IMR-90 (cell line): Measurements from ENCODE around the gene STAP2. TPM values are rescaled to one million over a fixed set of nuclear protein-coding genes. Genes with fewer than 3 reads are reported as not detected.
A peak's percentile ranks its signal among the peaks of the same experiment; 100 is the strongest.

Experiments used
- ATAC-seq: fragments of 200-7000 bp; cut with Tn5 transposase; 2 replicates; pipeline ENCODE4 v1.9.1; 2020; ENCODE audit warnings: low read depth, mild to moderate bottlenecking, moderate library complexity
- BruUV-seq: library from RNA; stranded (reverse); fragments of 400-500 nt; replicated peaks from 2 replicates; lab custom pipeline; 2021; lab: Mats Ljungman, UMichigan
- CTCF ChIA-PET: fragments of 300-600 bp; formaldehyde crosslinking; extraction: SDS; loops from one replicate; lab custom pipeline; 2021; ENCODE audit warnings: antibody characterized with exemption; lab: Yijun Ruan, JAX
- POLR2A ChIA-PET: fragments of 300-600 bp; sonication (Branson Sonifier 250); formaldehyde crosslinking; loops from one replicate; lab custom pipeline; 2022; ENCODE audit warnings: antibody characterized with exemption; ENCODE audit not compliant: unreplicated experiment; lab: Charles Lee
- DNase-seq: peaks from one replicate; pipeline ENCODE4 v3.0.0; 2013
- H2AFZ ChIP-seq: replicated peaks from 2 replicates; pipeline ENCODE3; 2013; ENCODE audit warnings: low read length, mild to moderate bottlenecking; ENCODE audit not compliant: poor library complexity
- H2AK5ac ChIP-seq: 2 replicates; pipeline ENCODE4 v1.6.1; 2013; ENCODE audit warnings: low read depth, low read length, inconsistent platforms
- H2AK9ac ChIP-seq: replicated peaks from 2 replicates; pipeline ENCODE3; 2013; ENCODE audit warnings: mild to moderate bottlenecking, low read depth, low read length, moderate library complexity; ENCODE audit not compliant: poor library complexity
- H2BK120ac ChIP-seq: 2 replicates; pipeline ENCODE4 v1.6.1; 2013; ENCODE audit warnings: low read depth, low read length, inconsistent platforms
- H2BK15ac ChIP-seq: 3 replicates; pipeline ENCODE4 v1.6.1; 2013; ENCODE audit warnings: low read depth, low read length, inconsistent platforms
- H2BK20ac ChIP-seq: 2 replicates; pipeline ENCODE4 v1.6.1; 2013; ENCODE audit warnings: low read depth, mild to moderate bottlenecking, inconsistent platforms, low read length, moderate library complexity
- H2BK5ac ChIP-seq: 2 replicates; pipeline ENCODE4 v1.6.1; 2013; ENCODE audit warnings: mild to moderate bottlenecking, low read depth, low read length, inconsistent platforms; ENCODE audit not compliant: poor library complexity, severe bottlenecking
- H3K14ac ChIP-seq: replicated peaks from 2 replicates; pipeline ENCODE4 v1.6.1; 2013; ENCODE audit warnings: low read depth, low read length, inconsistent platforms
- H3K18ac ChIP-seq: 2 replicates; pipeline ENCODE4 v1.6.1; 2013; ENCODE audit warnings: low read depth, low read length, control low read depth
- H3K23ac ChIP-seq: 2 replicates; pipeline ENCODE4 v1.6.1; 2013; ENCODE audit warnings: low read depth, low read length, inconsistent platforms
- H3K27ac ChIP-seq: 2 replicates; pipeline ENCODE4 v1.5.1; 2013; ENCODE audit warnings: mild to moderate bottlenecking, control low read depth, low read length; ENCODE audit not compliant: insufficient read depth
- H3K27me3 ChIP-seq: 2 replicates; pipeline ENCODE4 v1.6.1; 2013; ENCODE audit warnings: low read length; ENCODE audit not compliant: control insufficient read depth, insufficient read depth
- H3K36me3 ChIP-seq: 2 replicates; pipeline ENCODE4 v1.6.1; 2013; ENCODE audit warnings: low read length, mixed read lengths; ENCODE audit not compliant: control insufficient read depth, insufficient read depth
- H3K4ac ChIP-seq: 2 replicates; pipeline ENCODE4 v1.6.1; 2013; ENCODE audit warnings: low read depth, low read length, inconsistent platforms
- H3K4me1 ChIP-seq: 2 replicates; pipeline ENCODE4 v1.6.1; 2013; ENCODE audit warnings: low read length, mixed read lengths; ENCODE audit not compliant: control insufficient read depth, insufficient read depth
- H3K4me2 ChIP-seq: 2 replicates; pipeline ENCODE4 v1.6.1; 2013; ENCODE audit warnings: low read depth, mild to moderate bottlenecking, control low read depth, low read length, moderate library complexity
- H3K4me3 ChIP-seq: 2 replicates; pipeline ENCODE4 v1.5.1; 2013; ENCODE audit warnings: low read depth, mild to moderate bottlenecking, control low read depth, low read length, moderate library complexity; ENCODE audit not compliant: insufficient read depth
- H3K56ac ChIP-seq: 2 replicates; pipeline ENCODE4 v1.6.1; 2013; ENCODE audit warnings: low read length, inconsistent platforms; ENCODE audit not compliant: insufficient read depth; ENCODE audit errors: extremely low read depth
- H3K79me1 ChIP-seq, 2 experiments: 2 replicates each; pipeline ENCODE4 v1.6.1; 2013; ENCODE audit warnings: low read length in 2 of 2, inconsistent platforms in 1 of 2, low read depth in 1 of 2
- H3K9ac ChIP-seq: 2 replicates; pipeline ENCODE4 v1.6.1; 2013; ENCODE audit warnings: low read depth, low read length, control low read depth
- H3K9me1 ChIP-seq: 2 replicates; pipeline ENCODE4 v1.6.1; 2013; ENCODE audit warnings: low read length, inconsistent platforms; ENCODE audit not compliant: insufficient read depth
- H3K9me3 ChIP-seq: 2 replicates; pipeline ENCODE4 v1.6.1; 2013; ENCODE audit warnings: low read length; ENCODE audit not compliant: control insufficient read depth, insufficient read depth
- H4K20me1 ChIP-seq: 2 replicates; pipeline ENCODE4 v1.6.1; 2013; ENCODE audit warnings: low read length, inconsistent platforms; ENCODE audit not compliant: insufficient read depth
- H4K5ac ChIP-seq: 2 replicates; pipeline ENCODE4 v1.6.1; 2013; ENCODE audit warnings: mild to moderate bottlenecking, low read depth, low read length, control low read depth
- H4K8ac ChIP-seq, 2 experiments: 2 replicates each; pipeline ENCODE4 v1.6.1; 2013; ENCODE audit warnings: low read depth in 2 of 2, low read length in 2 of 2, control low read depth in 1 of 2, inconsistent platforms in 1 of 2
- H4K91ac ChIP-seq: 2 replicates; pipeline ENCODE4 v1.6.1; 2013; ENCODE audit warnings: low read depth, low read length, inconsistent platforms; ENCODE audit not compliant: insufficient read depth
- BHLHE40 ChIP-seq: fragments of 150-350 bp; IDR thresholded peaks from 2 replicates; pipeline ENCODE4 v1.6.1; 2016; ENCODE audit warnings: mild to moderate bottlenecking, low read depth, low read length
- CHD1 ChIP-seq: IDR thresholded peaks from 2 replicates; pipeline ENCODE4 v1.6.1; 2012; ENCODE audit warnings: low read depth, low read length, improper control_type of control experiment
- MAFK ChIP-seq: IDR thresholded peaks from 2 replicates; pipeline ENCODE4 v1.6.1; 2012; ENCODE audit warnings: low read depth, low read length, improper control_type of control experiment
- MAZ ChIP-seq: IDR thresholded peaks from 2 replicates; pipeline ENCODE4 v1.6.1; 2012; ENCODE audit warnings: low read depth, mild to moderate bottlenecking, low read length, improper control_type of control experiment, moderate library complexity, borderline replicate concordance
- MXI1 ChIP-seq: IDR thresholded peaks from 2 replicates; pipeline ENCODE4 v1.6.1; 2012; ENCODE audit warnings: low read depth, mild to moderate bottlenecking, low read length, moderate library complexity, borderline replicate concordance
- POLR2A ChIP-seq: IDR thresholded peaks from 2 replicates; pipeline ENCODE4 v1.6.1; 2012; ENCODE audit warnings: mild to moderate bottlenecking, low read depth, low read length
- RFX5 ChIP-seq: IDR thresholded peaks from 2 replicates; pipeline ENCODE4 v1.8.0; 2012; ENCODE audit warnings: low read depth, mild to moderate bottlenecking, low read length, moderate library complexity
- SMC3 ChIP-seq: fragments of 150-350 bp; IDR thresholded peaks from 2 replicates; pipeline ENCODE4 v1.6.1; 2016; ENCODE audit warnings: low read depth, mild to moderate bottlenecking, antibody characterized with exemption, low read length, moderate library complexity
- WGBS, 2 experiments: methylation state at CpG; one replicate each; pipeline versions ENCODE4 v1.1.5 to v1.1.7; 2013; ENCODE audit warnings: missing lambda C conversion rate in 2 of 2; ENCODE audit not compliant: insufficient read length in 1 of 2; ENCODE audit errors: extremely low coverage in 2 of 2; 5-methylcytosine and 5-hydroxymethylcytosine counted together
- dilution Hi-C: fragments of 300-500 bp; cut with HindIII; formaldehyde crosslinking; loops from one replicate; pipeline ENCODE4 v1.14.3; 2018; ENCODE audit warnings: low sequenced_read_pairs; ENCODE audit not compliant: unreplicated experiment
- in situ Hi-C: fragments of 300-500 bp; cut with MboI; formaldehyde crosslinking; loops from 3 replicates; pipeline ENCODE4 v1.14.3; 2019; ENCODE audit warnings: low sequenced_read_pairs, inconsistent platforms, mixed read lengths
- intact Hi-C: fragments of 100-400 bp; cut with micrococcal nuclease; formaldehyde crosslinking; loops from 2 replicates; pipeline ENCODE4 v1.10.0; 2022
- polyA plus RNA-seq, 3 experiments: library from polyadenylated mRNA; depleted of rRNA; stranded (reverse); fragments of >200 nt; gene quantifications; 2 replicates each; pipeline ENCODE4 v1.2.3, GENCODE V29; 2012; ENCODE audit warnings: low replicate concordance in 1 of 3
- total RNA-seq: library from RNA; depleted of rRNA; stranded (reverse); fragments of >200 nt; gene quantifications from 2 replicates; pipeline ENCODE4 v1.2.3, GENCODE V29; 2012
- TF ChIP-seq, protein P1 (sequence below): fragments of 150-350 bp; IDR thresholded peaks from 2 replicates; pipeline ENCODE4 v1.6.1; 2017; ENCODE audit warnings: mild to moderate bottlenecking, antibody characterized with exemption, low read length, low read depth
- TF ChIP-seq, protein P2 (sequence below): fragments of 150-350 bp; IDR thresholded peaks from 2 replicates; pipeline ENCODE4 v1.6.1; 2016; ENCODE audit warnings: low read depth, mild to moderate bottlenecking, low read length, moderate library complexity, borderline replicate concordance
- TF ChIP-seq, protein P3 (sequence below): conservative IDR thresholded peaks from 2 replicates; pipeline ENCODE4 v1.5.1; 2012; ENCODE audit warnings: mild to moderate bottlenecking, low read depth, low read length, improper control_type of control experiment

STAP2 gene
- total and polyA plus RNA-seq, 2 of the 4 experiments (the other 2 are of a cell fraction) = 1.3 to 3.4 TPM

DNA sequence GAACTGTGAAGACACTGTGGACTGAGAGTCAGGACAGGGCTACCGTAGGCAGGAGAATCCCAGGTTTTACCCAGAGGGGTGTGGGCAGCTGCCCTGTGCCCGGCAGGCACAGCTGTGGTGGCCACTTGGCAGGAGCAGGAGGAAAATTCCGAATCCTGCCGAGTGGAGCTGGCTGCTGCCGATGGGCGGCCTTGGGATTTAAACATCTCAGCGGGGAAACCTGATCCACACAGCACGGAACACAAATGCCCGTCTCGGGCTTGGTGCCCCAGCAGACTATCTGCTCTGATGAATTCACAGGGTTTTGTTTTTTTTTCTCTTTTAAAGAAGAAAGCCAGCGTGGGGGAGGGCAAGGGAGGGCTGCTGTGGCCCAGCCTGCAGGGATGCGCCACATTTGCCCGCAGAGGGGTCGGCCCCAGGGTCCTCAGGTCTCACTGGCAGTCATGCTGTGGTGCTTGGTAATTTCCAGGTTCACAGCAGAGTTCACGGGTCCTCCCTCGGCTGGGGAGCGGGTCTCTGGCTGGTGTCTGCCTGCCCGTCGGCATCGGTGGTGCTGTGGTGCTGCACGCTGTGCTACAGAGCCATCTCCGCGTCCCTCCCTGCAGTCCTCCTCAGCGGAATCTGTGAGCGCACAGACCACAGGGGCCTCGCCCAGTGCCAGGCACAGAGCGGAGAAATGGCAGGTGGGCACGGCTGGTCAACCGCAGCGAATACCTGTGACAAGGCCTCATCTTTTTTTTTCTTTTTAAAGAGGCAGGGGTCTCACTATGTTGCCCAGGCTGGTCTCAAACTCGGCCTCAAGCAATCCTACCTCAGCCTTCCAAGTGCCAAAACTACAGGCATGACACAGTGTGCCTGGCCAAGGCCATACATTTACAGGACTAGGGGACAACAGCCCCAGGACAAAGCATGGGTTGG lies 32.9 kb upstream of the STAP2 start:
- no peak overlapping the region for H3K56ac ChIP-seq
- dilution Hi-C loops (no loop called here), intact Hi-C loops (no loop called here), in situ Hi-C loops (no loop called here)
- peaks cover 10% of the 10 kb centered on the region for H3K36me3 ChIP-seq
- H3K9ac ChIP-seq = no peak overlapping the region
- no TSS peak for BruUV-seq
- H3K79me1 ChIP-seq = peaks cover 13 to 97% of the 10 kb centered on the region in 2 experiments; a peak in 3 of 4 replicates
- ChIA-PET CTCF (no interaction called here), POLR2A (no interaction called here)
- no peak overlapping the region for H3K23ac ChIP-seq
- no peak overlapping the region for H4K5ac ChIP-seq
- H3K4me2 ChIP-seq = no peak overlapping the region
- ATAC-seq (no peak), DNase-seq (no peak)
- no peak overlapping the region for H3K14ac ChIP-seq
- no peak overlapping the region for H3K18ac ChIP-seq
- H3K27ac ChIP-seq = no peak overlapping the region
- TF ChIP-seq, protein P1, sequence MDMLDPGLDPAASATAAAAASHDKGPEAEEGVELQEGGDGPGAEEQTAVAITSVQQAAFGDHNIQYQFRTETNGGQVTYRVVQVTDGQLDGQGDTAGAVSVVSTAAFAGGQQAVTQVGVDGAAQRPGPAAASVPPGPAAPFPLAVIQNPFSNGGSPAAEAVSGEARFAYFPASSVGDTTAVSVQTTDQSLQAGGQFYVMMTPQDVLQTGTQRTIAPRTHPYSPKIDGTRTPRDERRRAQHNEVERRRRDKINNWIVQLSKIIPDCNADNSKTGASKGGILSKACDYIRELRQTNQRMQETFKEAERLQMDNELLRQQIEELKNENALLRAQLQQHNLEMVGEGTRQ = no peak
- TF ChIP-seq RFX5 (no peak), SMC3 (no peak), CHD1 (no peak), MAFK (no peak), BHLHE40 (no peak), POLR2A (no peak), MXI1 (no peak), MAZ (no peak)
- TF ChIP-seq, protein P2, sequence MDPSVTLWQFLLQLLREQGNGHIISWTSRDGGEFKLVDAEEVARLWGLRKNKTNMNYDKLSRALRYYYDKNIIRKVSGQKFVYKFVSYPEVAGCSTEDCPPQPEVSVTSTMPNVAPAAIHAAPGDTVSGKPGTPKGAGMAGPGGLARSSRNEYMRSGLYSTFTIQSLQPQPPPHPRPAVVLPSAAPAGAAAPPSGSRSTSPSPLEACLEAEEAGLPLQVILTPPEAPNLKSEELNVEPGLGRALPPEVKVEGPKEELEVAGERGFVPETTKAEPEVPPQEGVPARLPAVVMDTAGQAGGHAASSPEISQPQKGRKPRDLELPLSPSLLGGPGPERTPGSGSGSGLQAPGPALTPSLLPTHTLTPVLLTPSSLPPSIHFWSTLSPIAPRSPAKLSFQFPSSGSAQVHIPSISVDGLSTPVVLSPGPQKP = no peak
- TF ChIP-seq, protein P3, sequence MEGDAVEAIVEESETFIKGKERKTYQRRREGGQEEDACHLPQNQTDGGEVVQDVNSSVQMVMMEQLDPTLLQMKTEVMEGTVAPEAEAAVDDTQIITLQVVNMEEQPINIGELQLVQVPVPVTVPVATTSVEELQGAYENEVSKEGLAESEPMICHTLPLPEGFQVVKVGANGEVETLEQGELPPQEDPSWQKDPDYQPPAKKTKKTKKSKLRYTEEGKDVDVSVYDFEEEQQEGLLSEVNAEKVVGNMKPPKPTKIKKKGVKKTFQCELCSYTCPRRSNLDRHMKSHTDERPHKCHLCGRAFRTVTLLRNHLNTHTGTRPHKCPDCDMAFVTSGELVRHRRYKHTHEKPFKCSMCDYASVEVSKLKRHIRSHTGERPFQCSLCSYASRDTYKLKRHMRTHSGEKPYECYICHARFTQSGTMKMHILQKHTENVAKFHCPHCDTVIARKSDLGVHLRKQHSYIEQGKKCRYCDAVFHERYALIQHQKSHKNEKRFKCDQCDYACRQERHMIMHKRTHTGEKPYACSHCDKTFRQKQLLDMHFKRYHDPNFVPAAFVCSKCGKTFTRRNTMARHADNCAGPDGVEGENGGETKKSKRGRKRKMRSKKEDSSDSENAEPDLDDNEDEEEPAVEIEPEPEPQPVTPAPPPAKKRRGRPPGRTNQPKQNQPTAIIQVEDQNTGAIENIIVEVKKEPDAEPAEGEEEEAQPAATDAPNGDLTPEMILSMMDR = no peak
- H2AK5ac ChIP-seq = no peak overlapping the region
- no peak overlapping the region for H2BK20ac ChIP-seq
- peaks cover 53% of the 10 kb centered on the region for H3K4me1 ChIP-seq
- WGBS, 2 experiments = 91% methylated on average over 24 of the region's 31 CpGs; no CpG with 5 or more reads in 1 of the 2 experiments
- no peak overlapping the region for H2BK5ac ChIP-seq
- no peaks in the 10 kb centered on the region for H3K27me3 ChIP-seq
- no peak overlapping the region for H3K4ac ChIP-seq
- no peak overlapping the region for H4K91ac ChIP-seq
- no peak overlapping the region for H3K4me3 ChIP-seq
- H2BK120ac ChIP-seq = no peak overlapping the region
- H3K9me3 ChIP-seq = no peaks in the 10 kb centered on the region
- no peak overlapping the region for H4K8ac ChIP-seq
- H2BK15ac ChIP-seq = no peak overlapping the region
- peaks cover 62% of the 10 kb centered on the region for H4K20me1 ChIP-seq
- H2AFZ ChIP-seq = no peak overlapping the region
- H3K9me1 ChIP-seq = peaks cover 38% of the 10 kb centered on the region
- H2AK9ac ChIP-seq = peak overlapping the region; percentile 34
